Smooth muscle cell of the brain vasculature (primary cell): ENCODE results near the gene RAPGEF5.

Experiments
- DNase-seq: peaks from one replicate; pipeline ENCODE4 v3.0.0-alpha.2; 2012; ENCODE audit warnings: low read depth, low spot score

RAPGEF5 gene

GRCh38 chr7:22262538-22262937, 94.4 kb downstream of the RAPGEF5 start:
- no peak for DNase-seq

- no peak for DNase-seq
Measured at GRCh38 chr7:22256541-22257096, 100.3 kb downstream of the RAPGEF5 start.

- no peak for DNase-seq
Measured at GRCh38 chr7:22255834-22256233, 101.1 kb downstream of the RAPGEF5 start.

GRCh38 chr7:22255342-22255741, 101.6 kb downstream of the RAPGEF5 start:
- no peak for DNase-seq

GRCh38 chr7:22252936-22253536, 103.9 kb downstream of the RAPGEF5 start:
- no peak for DNase-seq

GRCh38 chr7:22252016-22252415, 104.9 kb downstream of the RAPGEF5 start:
- no peak for DNase-seq

GRCh38 chr7:22251281-22251680, 105.7 kb downstream of the RAPGEF5 start:
- DNase-seq = no peak

- DNase-seq = no peak
Measured at GRCh38 chr7:22250390-22250789, 106.6 kb downstream of the RAPGEF5 start.

- DNase-seq = no peak
Measured at GRCh38 chr7:22248111-22248809, 108.7 kb downstream of the RAPGEF5 start.

GRCh38 chr7:22241805-22242390, 115.1 kb downstream of the RAPGEF5 start:
- DNase-seq = no peak

- DNase-seq = no peak
Measured at GRCh38 chr7:22240904-22241571, 115.9 kb downstream of the RAPGEF5 start.

GRCh38 chr7:22238354-22239311, 118.3 kb downstream of the RAPGEF5 start:
- DNase-seq = no peak

- no peak for DNase-seq
Measured at GRCh38 chr7:22235134-22235533, 121.8 kb downstream of the RAPGEF5 start.

- no peak for DNase-seq
Measured at GRCh38 chr7:22234227-22234626, 122.7 kb downstream of the RAPGEF5 start.

- DNase-seq = no peak
Measured at GRCh38 chr7:22231806-22232205, 125.1 kb downstream of the RAPGEF5 start.

- DNase-seq = no peak
Measured at GRCh38 chr7:22231141-22231540, 125.8 kb downstream of the RAPGEF5 start.

- no peak for DNase-seq
Measured at GRCh38 chr7:22230238-22230637, 126.7 kb downstream of the RAPGEF5 start.

- DNase-seq = no peak
Measured at GRCh38 chr7:22229148-22229547, 127.8 kb downstream of the RAPGEF5 start.

- DNase-seq = no peak
Measured at GRCh38 chr7:22223807-22224206, 133.1 kb downstream of the RAPGEF5 start.

- DNase-seq = no peak
Measured at GRCh38 chr7:22220941-22221340, 136.0 kb downstream of the RAPGEF5 start.
